Stimulated activated naive CD8-positive, alpha-beta T cell treated with anti-CD3 and anti-CD28 coated beads, Interleukin-15, Interleukin-2, amounts not matched to agents 100 ng/mL and 50 ng/mL, for 24 hours (primary cell): ENCODE data around the gene FBXO11.
A peak's percentile ranks its signal among the peaks of the same experiment; 100 is the strongest.

Experiments used
- H3K27ac Mint-ChIP-seq: one replicate; pipeline ENCODE4 v1.8.0; 2021; ENCODE audit warnings: mild to moderate bottlenecking, mixed read lengths
- H3K27me3 Mint-ChIP-seq: one replicate; pipeline ENCODE4 v1.8.0; 2021; ENCODE audit warnings: mixed read lengths
- H3K36me3 Mint-ChIP-seq: one replicate; pipeline ENCODE4 v1.8.0; 2021; ENCODE audit warnings: low read depth, mixed read lengths
- H3K4me1 Mint-ChIP-seq: one replicate; pipeline ENCODE4 v1.8.0; 2021; ENCODE audit warnings: low read depth, mixed read lengths
- H3K4me3 Mint-ChIP-seq: one replicate; pipeline ENCODE4 v1.8.0; 2021; ENCODE audit warnings: mild to moderate bottlenecking, mixed read lengths
- H3K9me3 Mint-ChIP-seq: one replicate; pipeline ENCODE4 v1.8.0; 2021; ENCODE audit warnings: mixed read lengths

The FBXO11 gene

GRCh38 chr2:47842846-47843245 lies 63.5 kb downstream of the FBXO11 start:
- H3K4me1 Mint-ChIP-seq, result peaks cover 31% of the 10 kb centered on the region
- H3K27ac Mint-ChIP-seq, result peak overlapping the region; percentile 65
- H3K9me3 Mint-ChIP-seq, result no peaks in the 10 kb centered on the region
- no peaks in the 10 kb centered on the region for H3K27me3 Mint-ChIP-seq
- peaks cover 22% of the 10 kb centered on the region for H3K36me3 Mint-ChIP-seq
- no peak overlapping the region for H3K4me3 Mint-ChIP-seq

- Mint-ChIP-seq H3K36me3 (peaks cover 44% of the 10 kb centered on the region), H3K27ac (no peak overlapping the region), H3K9me3 (no peaks in the 10 kb centered on the region), H3K4me3 (no peak overlapping the region), H3K27me3 (no peaks in the 10 kb centered on the region), H3K4me1 (peaks cover 19% of the 10 kb centered on the region)
These were observed 67.6 kb downstream of the FBXO11 start for GRCh38 chr2:47838686-47839085.

DNA sequence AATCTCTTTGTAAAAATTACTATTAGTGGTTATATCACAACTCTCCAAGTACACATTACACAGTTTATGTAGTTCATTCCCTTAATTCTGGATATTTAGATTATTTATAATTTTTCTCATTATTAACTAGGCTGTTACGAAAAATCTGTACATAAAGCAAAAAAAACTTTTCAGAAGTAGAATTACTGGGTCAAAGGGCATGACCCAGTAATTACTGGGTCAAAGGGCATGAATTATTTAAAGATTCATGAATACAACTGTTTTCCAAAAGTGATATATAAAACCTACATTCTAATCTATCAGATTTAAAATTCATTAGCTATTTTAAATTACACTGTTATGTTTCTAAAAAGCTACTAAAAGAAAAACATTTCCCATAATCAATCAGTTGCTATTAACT lies 68.0 kb downstream of the FBXO11 start:
- Mint-ChIP-seq H3K27ac (no peak overlapping the region), H3K4me3 (no peak overlapping the region), H3K36me3 (peaks cover 44% of the 10 kb centered on the region), H3K27me3 (no peaks in the 10 kb centered on the region), H3K4me1 (peaks cover 15% of the 10 kb centered on the region), H3K9me3 (no peaks in the 10 kb centered on the region)

- no peak overlapping the region for H3K27ac Mint-ChIP-seq
- no peaks in the 10 kb centered on the region for H3K27me3 Mint-ChIP-seq
- no peaks in the 10 kb centered on the region for H3K9me3 Mint-ChIP-seq
- H3K36me3 Mint-ChIP-seq, result peaks cover 57% of the 10 kb centered on the region
- H3K4me3 Mint-ChIP-seq, result no peak overlapping the region
- peaks cover 4% of the 10 kb centered on the region for H3K4me1 Mint-ChIP-seq
These were observed 72.8 kb downstream of the FBXO11 start for GRCh38 chr2:47833516-47833968.

DNA sequence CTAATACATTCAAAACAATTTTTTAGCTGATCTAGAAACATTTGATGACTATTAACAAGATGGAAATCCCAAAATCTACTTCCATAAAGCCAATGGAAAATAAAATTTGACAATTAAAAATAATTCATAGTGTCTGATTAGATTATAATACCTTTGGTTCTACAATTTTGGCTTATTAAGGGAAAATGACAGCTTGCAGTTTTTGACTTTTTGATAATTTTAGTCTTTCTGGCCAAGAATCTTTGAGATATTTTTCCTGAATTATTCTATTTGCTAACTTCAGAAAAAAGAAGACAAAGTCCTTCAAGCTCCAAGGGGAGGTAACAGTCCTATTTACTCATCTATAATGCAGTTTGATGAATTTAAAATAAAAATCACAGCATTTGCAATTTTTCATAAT lies 83.8 kb downstream of the FBXO11 start:
- H3K27me3 Mint-ChIP-seq, result no peaks in the 10 kb centered on the region
- no peak overlapping the region for H3K4me3 Mint-ChIP-seq
- H3K27ac Mint-ChIP-seq, result no peak overlapping the region
- peaks cover 69% of the 10 kb centered on the region for H3K36me3 Mint-ChIP-seq
- H3K9me3 Mint-ChIP-seq, result no peaks in the 10 kb centered on the region
- no peaks in the 10 kb centered on the region for H3K4me1 Mint-ChIP-seq

DNA sequence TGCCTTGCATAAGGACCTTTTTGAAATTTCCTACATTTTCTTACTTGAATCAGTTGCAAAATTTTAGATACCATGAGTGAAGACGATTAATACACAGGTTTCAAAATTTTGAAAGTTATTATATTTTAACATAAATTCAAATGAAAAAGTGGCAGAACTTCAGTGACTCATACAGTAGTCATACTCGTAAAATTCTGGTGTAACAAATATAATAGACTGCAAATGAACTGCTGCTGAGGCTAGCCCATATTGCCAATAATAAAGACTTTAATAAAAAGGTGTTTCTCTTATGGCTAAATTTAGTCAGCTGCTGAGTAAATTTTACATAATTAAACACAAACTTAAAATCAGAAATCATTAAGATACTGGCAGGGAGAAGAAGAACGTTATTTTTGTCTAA lies 86.5 kb downstream of the FBXO11 start:
- no peaks in the 10 kb centered on the region for H3K9me3 Mint-ChIP-seq
- no peak overlapping the region for H3K4me3 Mint-ChIP-seq
- H3K36me3 Mint-ChIP-seq, result peaks cover 74% of the 10 kb centered on the region
- H3K27ac Mint-ChIP-seq, result no peak overlapping the region
- no peaks in the 10 kb centered on the region for H3K4me1 Mint-ChIP-seq
- H3K27me3 Mint-ChIP-seq, result no peaks in the 10 kb centered on the region

DNA sequence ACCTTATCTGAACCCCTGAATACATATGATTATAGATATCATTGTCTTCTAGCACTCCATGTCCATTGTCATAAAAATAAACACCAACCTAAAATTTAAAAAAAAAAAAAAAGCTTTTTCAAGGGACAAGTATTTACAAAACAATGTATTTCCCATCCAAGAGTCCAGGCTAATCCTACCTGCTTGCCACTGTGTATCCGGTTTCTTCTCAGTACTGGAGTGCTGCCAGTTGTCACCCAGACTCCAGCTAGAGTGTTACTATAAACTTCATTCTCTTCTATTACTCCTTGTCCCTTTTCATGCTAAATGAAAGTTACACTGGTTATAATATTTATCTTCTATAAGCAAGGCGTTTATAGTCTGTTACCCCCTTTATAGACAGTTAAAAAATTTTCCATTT lies 87.5 kb downstream of the FBXO11 start:
- Mint-ChIP-seq H3K27me3 (no peaks in the 10 kb centered on the region), H3K36me3 (peaks cover 71% of the 10 kb centered on the region), H3K4me1 (no peaks in the 10 kb centered on the region), H3K4me3 (no peak overlapping the region), H3K27ac (no peak overlapping the region), H3K9me3 (no peaks in the 10 kb centered on the region)

GRCh38 chr2:47815764-47816163 lies 90.5 kb downstream of the FBXO11 start:
- Mint-ChIP-seq H3K9me3 (no peaks in the 10 kb centered on the region), H3K36me3 (peaks cover 83% of the 10 kb centered on the region), H3K27ac (no peak overlapping the region), H3K27me3 (no peaks in the 10 kb centered on the region), H3K4me3 (no peak overlapping the region), H3K4me1 (peaks cover 17% of the 10 kb centered on the region)

GRCh38 chr2:47811668-47812067 lies 94.6 kb downstream of the FBXO11 start:
- Mint-ChIP-seq H3K27ac (peak overlapping the region; percentile 61), H3K27me3 (no peaks in the 10 kb centered on the region), H3K9me3 (no peaks in the 10 kb centered on the region), H3K36me3 (peaks cover 82% of the 10 kb centered on the region), H3K4me1 (peaks cover 25% of the 10 kb centered on the region), H3K4me3 (no peak overlapping the region)

DNA sequence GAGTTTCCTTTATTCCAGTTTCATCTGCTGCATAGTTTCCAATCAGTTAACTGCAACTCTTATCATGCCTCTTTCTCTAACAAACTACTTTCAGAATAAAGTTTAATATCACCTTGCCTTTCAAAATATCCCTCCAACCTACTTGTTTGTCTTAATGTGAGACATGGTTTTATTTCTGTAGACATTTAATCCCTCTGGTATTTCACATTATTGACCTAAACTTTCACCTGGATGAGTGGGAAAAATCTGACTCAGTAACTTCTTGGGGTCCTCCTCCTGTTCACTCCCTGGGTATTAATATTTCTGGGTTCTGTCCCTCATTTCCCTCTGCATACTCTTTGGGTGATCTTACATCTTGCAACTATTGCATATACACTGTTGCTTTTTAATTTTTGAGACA lies 95.4 kb downstream of the FBXO11 start:
- H3K27ac Mint-ChIP-seq, result peak overlapping the region; percentile 63
- peaks cover 28% of the 10 kb centered on the region for H3K4me1 Mint-ChIP-seq

DNA sequence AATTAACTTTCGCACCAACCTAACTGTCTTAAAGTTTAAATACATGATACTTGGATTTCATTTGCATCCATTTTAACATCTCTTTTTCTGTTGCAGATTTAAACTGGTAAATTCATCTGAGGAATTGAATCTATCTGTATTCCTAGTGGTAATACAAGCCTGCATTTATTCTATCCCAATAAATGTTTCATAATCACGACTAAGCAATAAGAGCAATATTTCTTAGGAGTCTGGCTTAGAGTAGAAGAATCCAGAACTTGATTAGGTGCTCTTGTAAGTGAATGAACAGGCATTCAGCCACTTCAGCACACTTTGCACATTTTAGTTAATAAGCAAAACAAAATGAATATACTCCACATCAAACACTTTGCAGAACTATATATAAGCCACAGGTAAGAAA lies 96.4 kb downstream of the FBXO11 start:
- H3K4me1 Mint-ChIP-seq, result peaks cover 28% of the 10 kb centered on the region
- H3K9me3 Mint-ChIP-seq, result no peaks in the 10 kb centered on the region
- H3K4me3 Mint-ChIP-seq, result no peak overlapping the region
- no peak overlapping the region for H3K27ac Mint-ChIP-seq
- H3K36me3 Mint-ChIP-seq, result peaks cover 89% of the 10 kb centered on the region
- no peaks in the 10 kb centered on the region for H3K27me3 Mint-ChIP-seq

More for the DNA sequence above, 95.4 kb downstream of the FBXO11 start:
- Mint-ChIP-seq H3K9me3 (no peaks in the 10 kb centered on the region), H3K27me3 (no peaks in the 10 kb centered on the region), H3K4me3 (no peak overlapping the region), H3K36me3 (peaks cover 85% of the 10 kb centered on the region)

DNA sequence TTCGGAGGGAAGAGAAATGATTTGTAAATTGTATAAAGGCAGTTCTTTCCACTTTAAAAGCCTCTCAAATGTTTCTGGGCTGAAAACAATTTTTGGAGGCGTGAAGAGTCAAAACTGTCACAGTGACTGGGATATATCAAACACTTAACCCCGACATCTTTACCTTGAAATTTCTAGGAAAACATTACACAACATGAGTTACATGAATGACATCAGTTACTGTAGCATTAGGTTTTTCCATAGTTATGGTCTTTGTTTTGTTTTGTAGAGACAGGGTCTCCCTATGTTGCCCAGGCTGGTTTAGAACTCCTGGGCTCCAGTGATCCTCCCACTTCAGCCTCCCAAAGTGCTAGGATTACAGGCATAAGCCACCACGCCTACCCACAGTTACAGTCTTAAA lies 97.7 kb downstream of the FBXO11 start:
- peak overlapping the region; percentile 12 for H3K27ac Mint-ChIP-seq
- no peak overlapping the region for H3K4me3 Mint-ChIP-seq
- H3K36me3 Mint-ChIP-seq, result peaks cover 92% of the 10 kb centered on the region
- H3K27me3 Mint-ChIP-seq, result no peaks in the 10 kb centered on the region
- peaks cover 28% of the 10 kb centered on the region for H3K4me1 Mint-ChIP-seq
- H3K9me3 Mint-ChIP-seq, result no peaks in the 10 kb centered on the region

DNA sequence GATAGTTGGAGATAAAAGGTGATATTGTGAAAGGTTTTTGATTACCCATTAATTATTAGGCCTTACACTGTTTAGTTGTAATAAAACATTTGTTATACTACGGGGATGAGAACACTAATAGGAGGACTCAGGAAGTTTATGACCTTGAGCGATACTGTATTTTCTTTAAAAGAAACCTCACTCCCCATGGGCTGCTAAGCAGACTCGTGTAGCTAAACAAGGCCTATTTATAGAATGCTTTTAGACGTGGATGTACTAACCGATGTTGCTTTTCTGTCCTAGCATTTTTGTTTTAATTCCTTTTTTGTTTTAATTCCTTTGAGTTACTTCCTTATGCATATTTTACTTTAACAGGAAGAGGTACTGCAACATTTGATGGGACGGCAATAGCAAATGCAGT lies 100.4 kb downstream of the FBXO11 start:
- Mint-ChIP-seq H3K9me3 (peaks cover 7% of the 10 kb centered on the region), H3K4me1 (peaks cover 14% of the 10 kb centered on the region), H3K4me3 (no peak overlapping the region), H3K27ac (peak overlapping the region; percentile 41), H3K27me3 (no peaks in the 10 kb centered on the region), H3K36me3 (peaks cover 96% of the 10 kb centered on the region)

GRCh38 chr2:47803770-47804169 lies 102.5 kb downstream of the FBXO11 start:
- peaks cover 100% of the 10 kb centered on the region for H3K36me3 Mint-ChIP-seq
- H3K9me3 Mint-ChIP-seq, result peaks cover 7% of the 10 kb centered on the region
- H3K27ac Mint-ChIP-seq, result no peak overlapping the region

GRCh38 chr2:47803363-47803762 lies 102.9 kb downstream of the FBXO11 start:
- peaks cover 100% of the 10 kb centered on the region for H3K36me3 Mint-ChIP-seq
- no peaks in the 10 kb centered on the region for H3K27me3 Mint-ChIP-seq
- no peak overlapping the region for H3K4me3 Mint-ChIP-seq
- H3K4me1 Mint-ChIP-seq, result peaks cover 13% of the 10 kb centered on the region
- no peak overlapping the region for H3K27ac Mint-ChIP-seq
- H3K9me3 Mint-ChIP-seq, result peaks cover 7% of the 10 kb centered on the region

More at GRCh38 chr2:47803770-47804169, 102.5 kb downstream of the FBXO11 start:
- Mint-ChIP-seq H3K27me3 (no peaks in the 10 kb centered on the region), H3K4me3 (no peak overlapping the region), H3K4me1 (peaks cover 14% of the 10 kb centered on the region)

DNA sequence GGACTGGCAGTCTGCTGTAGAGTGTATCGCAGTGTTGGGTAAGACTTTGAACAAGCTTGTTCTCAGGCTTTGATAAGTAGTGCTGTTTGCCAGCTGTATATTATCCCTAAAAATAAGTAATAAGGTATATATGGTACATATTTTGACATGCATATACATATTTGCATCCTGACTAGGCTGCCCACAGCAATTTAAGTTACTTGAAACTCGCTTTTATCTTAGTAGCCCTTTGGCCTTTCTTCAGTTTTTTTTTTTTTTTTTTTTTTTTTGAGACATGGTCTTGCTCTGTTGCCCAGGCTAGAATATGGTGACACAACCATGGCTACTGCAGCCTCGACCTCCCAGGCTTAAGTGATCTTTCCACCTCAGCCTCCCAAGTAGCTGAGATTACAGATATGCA lies 105.2 kb downstream of the FBXO11 start:
- Mint-ChIP-seq H3K9me3 (peaks cover 7% of the 10 kb centered on the region), H3K4me3 (no peak overlapping the region), H3K4me1 (peaks cover 4% of the 10 kb centered on the region), H3K36me3 (peaks cover 98% of the 10 kb centered on the region), H3K27me3 (no peaks in the 10 kb centered on the region), H3K27ac (no peak overlapping the region)
